ENCODE data around the gene STOML1.

STOML1 gene

DNA sequence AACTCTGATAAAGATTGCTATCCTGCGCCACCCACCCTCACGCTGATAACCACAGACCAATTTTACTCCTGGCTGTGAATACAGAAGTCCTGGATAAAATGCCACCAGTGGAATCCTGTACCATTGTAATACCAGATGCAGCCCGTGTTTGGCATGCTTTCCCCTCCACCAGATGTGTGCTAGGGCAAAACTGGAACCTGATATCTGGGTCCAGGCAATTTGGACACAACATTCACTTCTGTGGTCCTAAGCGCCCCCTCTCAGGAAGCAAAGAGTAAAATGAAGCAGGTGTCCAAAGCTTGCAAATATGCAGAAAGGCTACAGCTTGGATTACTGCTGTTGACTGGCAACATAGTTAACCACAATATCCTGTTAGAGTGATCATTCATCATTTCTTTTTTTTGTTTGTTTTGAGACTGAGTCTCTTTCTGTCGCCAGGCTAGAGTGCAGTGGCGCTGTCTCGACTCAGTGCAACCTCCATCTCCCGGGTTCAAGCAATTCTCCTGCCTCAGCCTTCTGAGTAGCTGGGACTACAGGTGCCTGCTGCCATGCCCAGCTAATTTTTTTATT, 33.0 kb downstream of the STOML1 start:
- no peak for DNase-seq

DNA sequence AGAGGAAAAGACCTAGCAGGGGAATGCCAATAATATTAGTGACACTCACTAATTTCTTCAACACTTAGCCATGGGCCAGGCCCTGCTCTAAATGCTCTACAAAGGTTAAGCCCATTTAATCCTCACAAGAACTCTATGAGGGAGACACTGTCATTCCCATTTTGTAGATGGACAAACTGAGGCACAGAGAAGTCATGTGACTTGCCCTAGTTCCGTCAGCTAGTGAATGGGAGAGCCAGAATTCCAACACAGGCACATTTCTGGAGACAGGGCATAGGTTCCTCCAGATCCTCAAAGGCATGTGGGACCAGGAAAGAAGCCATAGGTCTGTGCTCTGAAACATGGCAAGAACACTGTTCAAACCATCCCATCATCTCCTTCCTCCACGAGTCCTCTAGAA, 34.3 kb downstream of the STOML1 start:
- no peak for DNase-seq

DNA sequence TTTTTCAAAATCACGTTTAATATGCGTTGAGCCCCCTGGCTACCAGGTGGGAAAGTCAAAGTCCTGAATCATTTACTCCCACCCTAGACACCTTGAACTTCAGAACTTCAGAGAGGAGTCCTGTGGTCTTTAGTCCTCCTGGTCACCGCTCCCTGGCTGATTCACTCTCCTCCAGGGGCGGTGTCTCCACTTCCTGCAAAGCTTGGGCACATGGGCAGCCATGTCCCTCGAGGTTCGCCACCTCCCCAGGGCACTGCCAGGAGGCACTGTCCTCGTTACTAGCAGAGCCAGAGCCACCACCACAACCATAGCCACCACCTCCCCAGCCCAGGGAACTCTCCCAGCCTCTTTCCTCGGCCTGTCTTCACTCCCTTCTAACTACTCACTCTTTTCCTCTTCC, 34.8 kb downstream of the STOML1 start:
- no peak for DNase-seq

DNA sequence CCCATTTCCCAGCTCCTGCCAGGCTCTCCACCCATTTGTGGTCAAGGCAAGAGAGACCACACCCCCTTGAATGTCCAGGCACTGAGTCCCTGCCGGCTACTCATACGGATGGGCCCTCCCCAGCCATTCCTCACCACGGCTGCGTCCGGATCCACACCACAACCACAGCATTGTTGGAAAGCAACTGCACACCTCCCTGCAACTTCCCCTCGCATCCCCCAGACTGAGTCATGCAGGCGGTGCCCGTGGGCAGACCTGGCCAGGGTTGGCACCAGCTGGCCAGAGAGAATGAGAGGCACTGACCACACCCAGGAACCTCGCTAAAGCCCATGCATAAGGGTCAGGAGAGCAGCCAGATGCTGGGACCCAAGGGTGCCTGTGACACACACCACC, 35.4 kb downstream of the STOML1 start:
- no peak for DNase-seq

GRCh38 chr15:73955861-73956742, 36.0 kb downstream of the STOML1 start:
- DNase-seq, result no peak

DNA sequence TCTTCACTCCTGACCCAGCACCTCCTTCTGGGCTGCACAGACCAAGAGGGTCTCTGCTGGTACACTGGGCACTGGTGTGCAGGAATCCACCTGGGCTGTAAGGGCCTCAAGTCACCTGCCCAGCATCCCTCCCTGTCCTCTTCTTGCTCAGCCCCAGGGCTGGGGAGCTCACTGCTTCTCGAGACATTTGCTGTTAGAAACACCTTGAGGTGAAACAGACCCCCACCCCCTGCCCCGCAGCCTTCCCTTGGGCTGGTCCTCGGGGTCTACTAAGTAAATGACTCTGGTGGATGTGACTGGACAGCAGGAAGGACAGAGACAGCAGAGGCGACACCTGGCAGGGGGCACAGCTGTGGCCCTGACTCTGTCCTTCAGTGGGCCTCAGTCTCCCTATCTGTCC, 36.8 kb downstream of the STOML1 start:
- no peak for DNase-seq

GRCh38 chr15:73954188-73955145, 37.6 kb downstream of the STOML1 start:
- no peak for DNase-seq

DNA sequence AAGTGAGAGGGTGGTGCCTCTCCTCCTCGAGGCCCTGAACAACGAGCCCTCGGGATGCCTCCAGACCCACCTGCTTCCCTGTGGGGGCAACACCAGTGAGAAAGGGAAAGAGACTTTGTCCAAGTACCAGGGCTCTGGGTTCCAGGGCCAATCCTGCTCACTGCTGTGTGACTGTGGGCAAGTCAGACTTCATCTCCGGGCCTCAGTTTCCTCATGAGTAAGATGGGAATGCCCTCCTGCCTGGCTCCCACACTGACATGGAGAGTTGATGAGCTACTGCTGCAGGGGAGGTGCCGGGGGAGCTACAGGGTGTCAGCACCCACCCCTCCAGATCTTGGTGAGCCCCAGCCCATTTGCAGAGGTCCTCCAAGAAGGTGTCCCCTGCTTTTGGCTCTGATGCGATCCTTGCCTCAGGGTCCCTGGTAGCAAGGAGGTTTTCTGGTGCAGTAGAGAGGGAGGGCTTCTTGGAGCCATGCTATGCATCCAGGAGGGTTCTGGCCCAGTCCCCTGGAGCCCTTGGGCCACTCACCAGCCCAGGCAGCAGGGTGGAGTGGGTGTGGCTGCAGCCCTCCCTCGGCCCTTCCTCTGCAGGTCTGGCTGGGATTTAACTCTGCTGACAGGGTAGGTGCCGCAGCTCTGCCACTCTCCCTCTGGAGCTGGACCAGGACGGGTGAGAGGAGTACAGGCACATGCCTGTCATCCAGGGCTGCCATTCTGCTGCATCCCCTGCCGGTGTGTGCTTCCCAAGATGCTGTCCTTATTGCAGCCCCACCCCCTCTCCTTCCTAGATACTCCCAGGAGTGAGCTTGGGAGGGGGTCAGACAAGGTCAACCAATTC, 39.0 kb downstream of the STOML1 start:
- DNase-seq, result no peak

- DNase-seq, result no peak
Measured at GRCh38 chr15:73952171-73952912, 39.8 kb downstream of the STOML1 start.

DNA sequence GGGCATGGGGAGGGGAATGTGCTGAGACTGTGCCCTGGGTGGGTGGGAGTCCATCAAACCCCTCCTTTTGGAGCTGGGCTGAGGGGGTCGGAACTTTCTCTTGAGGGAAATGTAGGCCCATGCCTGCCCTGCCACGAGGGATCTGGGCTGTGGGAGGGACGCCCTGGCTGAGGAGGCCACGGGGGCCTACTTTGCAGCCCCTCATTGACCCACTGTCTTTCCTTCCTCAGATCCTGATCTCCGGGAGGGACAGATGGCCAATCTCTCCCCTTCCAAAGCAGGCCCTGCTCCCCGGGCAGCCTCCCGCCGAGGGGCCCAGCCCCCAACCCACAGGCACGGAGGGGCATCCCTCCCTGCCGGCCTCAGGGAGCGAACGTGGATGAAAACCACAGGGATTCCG, 40.5 kb downstream of the STOML1 start:
- no peak for DNase-seq

DNA sequence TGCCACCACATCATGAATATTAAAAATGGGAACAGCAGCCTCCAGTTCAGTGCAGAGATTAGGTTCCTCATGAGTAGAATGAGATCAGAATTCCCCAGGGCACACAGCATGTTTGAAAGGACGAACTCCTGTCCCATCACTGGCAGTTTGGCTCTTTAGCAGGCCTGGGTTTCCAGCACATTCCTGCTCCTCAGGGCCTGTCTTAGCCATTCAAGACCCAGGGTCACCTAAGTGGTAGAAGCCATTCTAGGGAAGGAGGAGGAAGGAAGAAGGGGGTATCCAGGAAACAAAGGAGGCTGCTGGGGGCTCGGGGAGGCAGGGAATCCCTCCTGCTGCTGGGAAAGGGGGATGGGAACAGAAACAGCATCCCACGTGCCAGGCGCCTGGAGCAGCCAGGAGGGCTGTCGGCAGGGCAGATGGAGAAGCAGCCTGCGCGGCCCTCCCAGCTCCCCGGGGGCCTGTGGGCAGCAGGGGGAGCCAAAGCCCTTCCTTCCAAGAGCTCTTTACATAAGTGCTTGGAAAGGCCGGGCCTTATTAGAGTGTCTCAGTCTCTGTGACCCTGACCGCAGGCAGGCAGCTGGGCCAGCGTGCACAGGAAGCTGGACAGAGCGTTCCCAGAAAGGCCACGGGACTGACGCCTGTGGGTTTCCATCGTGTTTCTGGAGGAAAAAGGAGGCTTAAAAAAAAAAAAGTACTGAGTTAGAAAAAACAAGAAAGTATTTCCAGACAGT, 41.1 kb downstream of the STOML1 start:
- DNase-seq, result peak; percentile 60

- DNase-seq, result no peak
Measured at GRCh38 chr15:73950479-73950830, 41.6 kb downstream of the STOML1 start.

DNA sequence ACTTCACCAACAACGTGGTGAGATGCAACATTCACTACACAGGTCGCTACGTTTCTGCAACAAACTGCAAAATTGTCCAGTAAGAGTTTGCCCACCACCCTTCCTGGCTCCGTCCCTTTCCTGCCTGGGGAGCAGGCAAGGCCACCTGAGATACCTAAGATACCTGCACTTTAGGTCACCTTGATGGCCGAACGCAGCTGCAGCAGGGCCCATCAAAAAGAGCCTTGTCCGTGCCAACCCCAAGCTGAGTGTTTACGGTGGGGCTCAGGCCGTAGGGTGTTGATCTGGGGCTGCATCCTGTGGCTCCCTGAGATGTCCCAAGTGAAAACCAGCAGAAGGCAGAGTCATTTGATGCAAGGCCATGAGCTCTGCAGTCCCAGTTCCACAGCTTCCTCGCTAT, 42.6 kb downstream of the STOML1 start:
- DNase-seq, result no peak

- DNase-seq, result no peak
Measured at GRCh38 chr15:73948982-73949381, 43.1 kb downstream of the STOML1 start.

- no peak for DNase-seq
Measured at GRCh38 chr15:73948396-73948795, 43.7 kb downstream of the STOML1 start.

DNA sequence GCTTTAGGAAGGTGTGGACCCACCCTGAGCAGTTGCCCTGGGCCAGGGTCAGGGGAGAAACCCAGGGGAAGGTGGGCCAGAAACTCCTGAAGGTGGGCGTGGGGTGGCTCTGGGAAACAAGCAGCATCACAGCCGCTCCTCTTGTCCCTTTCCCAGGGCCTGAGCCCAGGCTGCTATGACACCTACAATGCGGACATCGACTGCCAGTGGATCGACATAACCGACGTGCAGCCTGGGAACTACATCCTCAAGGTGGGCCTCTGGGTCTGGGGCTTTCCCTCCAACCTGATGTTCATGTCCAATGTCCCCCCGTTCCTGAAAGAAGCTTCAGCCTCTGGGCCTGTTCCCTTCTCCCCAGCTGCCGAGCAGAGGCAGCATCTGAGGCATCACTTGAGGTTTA, 44.4 kb downstream of the STOML1 start:
- no peak for DNase-seq

GRCh38 chr15:73946795-73947370, 45.2 kb downstream of the STOML1 start:
- DNase-seq, result no peak

DNA sequence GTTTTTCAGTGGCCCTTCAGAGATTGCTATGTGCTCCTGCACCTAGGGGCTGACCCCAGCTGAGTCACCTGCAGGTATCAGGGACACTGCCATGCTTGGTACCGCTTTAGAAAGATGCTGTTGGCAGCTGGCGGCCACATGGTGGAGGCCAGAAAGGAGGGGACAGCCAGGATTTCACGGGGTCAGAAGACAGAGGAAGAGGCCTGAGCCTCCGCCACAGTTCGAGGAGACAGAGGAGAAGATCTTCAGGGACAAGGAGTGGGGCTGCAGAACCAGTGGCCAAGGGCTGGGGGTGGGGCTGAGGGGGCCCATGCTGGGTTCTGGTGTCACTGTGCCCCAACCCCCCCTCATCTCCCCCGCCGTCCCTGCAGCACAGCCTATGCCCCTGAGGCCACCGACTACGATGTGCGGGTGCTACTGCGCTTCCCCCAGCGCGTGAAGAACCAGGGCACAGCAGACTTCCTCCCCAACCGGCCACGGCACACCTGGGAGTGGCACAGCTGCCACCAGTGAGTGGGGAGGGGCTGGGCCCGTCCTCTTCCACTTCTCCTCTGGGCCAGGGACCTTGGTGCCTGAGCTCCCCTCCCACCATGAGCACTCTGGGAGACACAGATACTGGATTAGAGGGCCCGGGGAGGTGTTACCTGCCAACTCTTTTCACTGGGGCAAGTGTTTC, 45.9 kb downstream of the STOML1 start:
- DNase-seq, result no peak

GRCh38 chr15:73945130-73945508, 47.0 kb downstream of the STOML1 start:
- no peak for DNase-seq
